A673 (cell line): ENCODE results near the gene ARL4C. TPM values are rescaled to one million over a fixed set of nuclear protein-coding genes. Genes with fewer than 3 reads are reported as not detected.

Experiments
- BruUV-seq: library from RNA; stranded (reverse); fragments of 400-500 nt; replicated peaks from 2 replicates; lab custom pipeline; 2021; lab: Mats Ljungman, UMichigan
- CTCF ChIA-PET: fragments of 300-600 bp; sonication (Branson Sonifier 250); formaldehyde crosslinking; loops from one replicate; lab custom pipeline; 2022; ENCODE audit warnings: antibody characterized with exemption; lab: Charles Lee
- POLR2A ChIA-PET: fragments of 300-600 bp; sonication (Branson Sonifier 250); formaldehyde crosslinking; loops from one replicate; lab custom pipeline; 2022; ENCODE audit warnings: antibody characterized with exemption; ENCODE audit not compliant: low non-redundant PET; lab: Charles Lee
- DNase-seq: peaks from one replicate; pipeline ENCODE4 v3.0.0-alpha.2; 2015; ENCODE audit warnings: low spot score
- H3K27ac ChIP-seq: fragments of 200-600 bp; sonication (generic); 2 replicates; pipeline ENCODE4 v1.5.1; 2016; ENCODE audit warnings: mixed run types, low read depth, mild to moderate bottlenecking, mixed read lengths, antibody characterized with exemption, low read length; ENCODE audit not compliant: poor library complexity, severe bottlenecking
- H3K27me3 ChIP-seq: fragments of 200-600 bp; sonication (generic); replicated peaks from 2 replicates; pipeline ENCODE4 v1.6.1; 2017; ENCODE audit warnings: mixed run types, low read depth, mild to moderate bottlenecking, mixed read lengths, antibody characterized with exemption, low read length; ENCODE audit not compliant: insufficient read depth, poor library complexity
- H3K36me3 ChIP-seq: fragments of 200-600 bp; sonication (generic); 2 replicates; pipeline ENCODE4 v1.6.1; 2016; ENCODE audit warnings: mixed run types, mild to moderate bottlenecking, mixed read lengths, antibody characterized with exemption, low read length; ENCODE audit not compliant: insufficient read depth, poor library complexity, severe bottlenecking
- H3K4me1 ChIP-seq: fragments of 200-600 bp; sonication (generic); 2 replicates; pipeline ENCODE4 v1.6.1; 2017; ENCODE audit warnings: mixed run types, mild to moderate bottlenecking, mixed read lengths, antibody characterized with exemption, low read length; ENCODE audit not compliant: insufficient read depth, poor library complexity, severe bottlenecking
- H3K4me3 ChIP-seq: fragments of 200-600 bp; sonication (generic); 2 replicates; pipeline ENCODE4 v1.5.1; 2016; ENCODE audit warnings: low read depth, mixed run types, mild to moderate bottlenecking, mixed read lengths, low read length; ENCODE audit not compliant: poor library complexity, severe bottlenecking
- H3K9me3 ChIP-seq: fragments of 200-600 bp; sonication (generic); 2 replicates; pipeline ENCODE4 v1.6.1; 2016; ENCODE audit warnings: mixed run types, low read depth, mild to moderate bottlenecking, mixed read lengths, antibody characterized with exemption, low read length; ENCODE audit not compliant: poor library complexity, severe bottlenecking
- CTCF ChIP-seq: fragments of 300-800, 200-600 bp; sonication (generic); conservative IDR thresholded peaks from 2 replicates; pipeline ENCODE4 v1.5.1; 2017; ENCODE audit warnings: low read depth, mild to moderate bottlenecking, antibody characterized with exemption, low read length, moderate library complexity, mixed read lengths
- EZH2 ChIP-seq: fragments of 200-600 bp; sonication (generic); IDR thresholded peaks from 2 replicates; pipeline ENCODE4 v1.6.1; 2017; ENCODE audit warnings: borderline replicate concordance, low read depth, mild to moderate bottlenecking, mixed read lengths, antibody characterized with exemption, low read length; ENCODE audit not compliant: poor library complexity, severe bottlenecking
- intact Hi-C: fragments of 100-400 bp; cut with micrococcal nuclease; formaldehyde crosslinking; loops from one replicate; pipeline ENCODE4 v1.10.0; 2022; ENCODE audit not compliant: unreplicated experiment
- total RNA-seq: library from RNA; stranded (reverse); gene quantifications from 2 replicates; pipeline ENCODE4 v1.2.3, GENCODE V29; 2021

The ARL4C gene
- total RNA-seq, 1 experiment from 2014 or later = 3.0 TPM

GRCh38 chr2:234490271-234491091 lies 6.4 kb downstream of the ARL4C start:
- Histone ChIP-seq H3K27me3 (no peaks in the 10 kb centered on the region), H3K4me3 (no peak overlapping the region), H3K9me3 (no peaks in the 10 kb centered on the region), H3K27ac (no peak overlapping the region), H3K4me1 (no peaks in the 10 kb centered on the region), H3K36me3 (no peaks in the 10 kb centered on the region)
- intact Hi-C loops = no loop called here
- no peak for TF ChIP-seq EZH2
- no peak for TF ChIP-seq CTCF
- ChIA-PET POLR2A (no interaction called here), CTCF (no interaction called here)
- no TSS peak for BruUV-seq
- DNase-seq = no peak

GRCh38 chr2:234488913-234489451 lies 7.9 kb downstream of the ARL4C start:
- no peak for DNase-seq
- Histone ChIP-seq H3K27me3 (no peaks in the 10 kb centered on the region), H3K36me3 (no peaks in the 10 kb centered on the region), H3K4me1 (no peaks in the 10 kb centered on the region), H3K9me3 (no peaks in the 10 kb centered on the region), H3K27ac (no peak overlapping the region), H3K4me3 (no peak overlapping the region)
- TF ChIP-seq EZH2 (no peak), CTCF (no peak)
- BruUV-seq = no TSS peak
- intact Hi-C loops = no loop called here
- ChIA-PET POLR2A (no interaction called here), CTCF (no interaction called here)

GRCh38 chr2:234488486-234488885 lies 8.4 kb downstream of the ARL4C start:
- ChIA-PET POLR2A (no interaction called here), CTCF (no interaction called here)
- no peak for TF ChIP-seq EZH2
- TF ChIP-seq CTCF = no peak
- H3K9me3 ChIP-seq = no peaks in the 10 kb centered on the region
- H3K27me3 ChIP-seq = no peaks in the 10 kb centered on the region
- BruUV-seq = no TSS peak
- intact Hi-C loops = no loop called here
- no peak overlapping the region for H3K4me3 ChIP-seq
- no peaks in the 10 kb centered on the region for H3K4me1 ChIP-seq
- no peak overlapping the region for H3K27ac ChIP-seq
- no peaks in the 10 kb centered on the region for H3K36me3 ChIP-seq
- no peak for DNase-seq
